ENCODE results near the gene SLC15A3.

SLC15A3 gene

DNA sequence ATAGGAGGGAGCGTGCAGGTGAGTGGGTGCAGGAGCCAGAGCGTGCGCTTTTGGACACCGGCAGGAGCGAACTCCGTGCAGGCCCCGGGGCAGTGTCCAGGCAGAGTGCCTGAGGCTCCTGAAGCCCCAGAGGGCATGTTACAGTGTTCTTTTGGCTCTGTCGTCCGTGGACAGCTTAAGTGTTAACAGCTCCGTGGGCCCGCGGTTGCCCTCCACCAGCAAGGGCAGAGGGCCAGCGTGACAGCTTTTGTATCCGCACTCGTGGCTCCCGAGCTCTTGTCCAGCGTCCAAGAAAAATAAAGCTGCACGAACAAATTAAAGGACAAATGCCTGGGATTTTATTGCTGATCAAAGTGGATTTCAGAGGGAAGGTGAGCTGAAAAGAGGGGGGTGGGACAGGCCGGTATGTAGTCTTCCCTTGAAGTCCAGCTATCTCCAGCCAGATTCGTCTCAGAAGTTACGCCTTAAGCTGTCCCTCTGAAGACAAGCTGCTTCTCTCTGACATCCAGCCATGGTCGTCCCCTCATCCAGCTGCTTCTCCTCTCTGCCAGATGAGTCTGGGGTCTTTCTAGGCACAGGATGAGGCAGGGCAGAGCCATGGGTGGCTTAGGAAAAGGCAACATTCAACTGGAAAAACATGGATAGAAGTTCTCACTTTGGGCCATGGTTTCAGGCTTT, 39.0 kb downstream of the SLC15A3 start:
- peak overlapping the region; percentile 98 for H3K27ac ChIP-seq (ENCODE audit: low read length)
- H3K79me2 ChIP-seq (ENCODE audit: insufficient read depth, low read length): peaks cover 43% of the 10 kb centered on the region
- no peak for TF ChIP-seq EZH2 (IDR thresholded peaks at IDR 0.05; ENCODE audit: borderline replicate concordance, low read depth, low read length, severe bottlenecking)
- TF ChIP-seq, protein P1, sequence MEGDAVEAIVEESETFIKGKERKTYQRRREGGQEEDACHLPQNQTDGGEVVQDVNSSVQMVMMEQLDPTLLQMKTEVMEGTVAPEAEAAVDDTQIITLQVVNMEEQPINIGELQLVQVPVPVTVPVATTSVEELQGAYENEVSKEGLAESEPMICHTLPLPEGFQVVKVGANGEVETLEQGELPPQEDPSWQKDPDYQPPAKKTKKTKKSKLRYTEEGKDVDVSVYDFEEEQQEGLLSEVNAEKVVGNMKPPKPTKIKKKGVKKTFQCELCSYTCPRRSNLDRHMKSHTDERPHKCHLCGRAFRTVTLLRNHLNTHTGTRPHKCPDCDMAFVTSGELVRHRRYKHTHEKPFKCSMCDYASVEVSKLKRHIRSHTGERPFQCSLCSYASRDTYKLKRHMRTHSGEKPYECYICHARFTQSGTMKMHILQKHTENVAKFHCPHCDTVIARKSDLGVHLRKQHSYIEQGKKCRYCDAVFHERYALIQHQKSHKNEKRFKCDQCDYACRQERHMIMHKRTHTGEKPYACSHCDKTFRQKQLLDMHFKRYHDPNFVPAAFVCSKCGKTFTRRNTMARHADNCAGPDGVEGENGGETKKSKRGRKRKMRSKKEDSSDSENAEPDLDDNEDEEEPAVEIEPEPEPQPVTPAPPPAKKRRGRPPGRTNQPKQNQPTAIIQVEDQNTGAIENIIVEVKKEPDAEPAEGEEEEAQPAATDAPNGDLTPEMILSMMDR (IDR thresholded peaks at IDR 0.05; ENCODE audit: borderline replicate concordance, extremely low read depth, low read length, poor library complexity, severe bottlenecking): no peak
- no peaks in the 10 kb centered on the region for H3K27me3 ChIP-seq (ENCODE audit: insufficient read depth, low read length, poor library complexity)
- H3K4me1 ChIP-seq (ENCODE audit: insufficient read depth, low read length): peaks cover 36% of the 10 kb centered on the region
- peak overlapping the region in 1 of 2 experiments; percentile 89; a peak in 3 of 4 replicates for H3K4me3 ChIP-seq (ENCODE audit: low read depth in 1 of 2, low read length in 2 of 2)
- ATAC-seq (ENCODE audit: insufficient read depth, low read depth): no peak
- H3K36me3 ChIP-seq (ENCODE audit: insufficient read depth, low read length): peaks cover 8% of the 10 kb centered on the region
- peak overlapping the region; percentile 93 for H2AFZ ChIP-seq (ENCODE audit: low read depth, low read length)
- no peaks in the 10 kb centered on the region for H3K9me3 ChIP-seq (ENCODE audit: insufficient read depth, low read length, severe bottlenecking)
- no peak for DNase-seq
- peak overlapping the region; percentile 84 for H3K9ac ChIP-seq (ENCODE audit: low read depth, low read length)
- peaks cover 31% of the 10 kb centered on the region for H4K20me1 ChIP-seq (ENCODE audit: insufficient read depth, low read length)
- H3K4me2 ChIP-seq (ENCODE audit: insufficient read depth, low read length): peak overlapping the region; percentile 96

DNA sequence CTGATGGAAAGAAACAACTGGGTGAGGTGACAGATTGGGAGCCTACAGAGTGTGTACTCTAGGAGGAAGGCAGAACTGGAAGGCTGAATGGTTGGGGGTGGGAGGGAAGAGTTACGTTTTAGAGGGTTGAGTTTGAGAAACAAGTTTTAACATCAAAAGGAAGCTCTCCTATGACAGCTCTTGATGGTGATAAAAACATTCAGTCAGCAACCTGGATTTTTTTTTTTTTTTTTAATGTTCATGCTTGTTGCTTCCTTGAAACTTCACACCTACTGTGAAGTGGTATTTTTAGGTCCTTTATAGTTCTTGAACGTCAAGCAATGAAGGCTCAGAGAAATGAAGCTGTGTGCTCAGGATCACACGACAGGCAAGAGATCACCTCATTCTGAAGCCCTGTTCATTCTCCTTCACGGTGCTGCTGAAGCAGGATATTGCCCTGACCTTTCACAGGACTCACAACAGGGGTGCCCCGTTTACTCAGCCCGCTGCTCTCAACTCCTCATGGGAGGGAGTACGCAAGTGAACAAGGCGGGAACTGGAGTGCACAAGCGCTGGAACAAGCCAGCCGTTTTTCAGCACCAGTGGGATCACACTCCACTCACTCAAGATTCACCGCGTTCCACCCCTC, 39.6 kb downstream of the SLC15A3 start:
- Histone ChIP-seq H2AFZ (ENCODE audit: low read depth, low read length) (peak overlapping the region; percentile 93; the same call in 1 of the 2 replicates), H3K9ac (ENCODE audit: low read depth, low read length) (peak overlapping the region; percentile 84; the same call in 1 of the 2 replicates), H3K4me1 (ENCODE audit: insufficient read depth, low read length) (peaks cover 40% of the 10 kb centered on the region), H3K27me3 (ENCODE audit: insufficient read depth, low read length, poor library complexity) (no peaks in the 10 kb centered on the region), H3K4me3 (ENCODE audit: low read depth in 1 of 2, low read length in 2 of 2) (no peak overlapping the region), H3K4me2 (ENCODE audit: insufficient read depth, low read length) (no peak overlapping the region), H4K20me1 (ENCODE audit: insufficient read depth, low read length) (peaks cover 27% of the 10 kb centered on the region), H3K27ac (ENCODE audit: low read length) (no peak overlapping the region), H3K79me2 (ENCODE audit: insufficient read depth, low read length) (peaks cover 36% of the 10 kb centered on the region), H3K36me3 (ENCODE audit: insufficient read depth, low read length) (peaks cover 8% of the 10 kb centered on the region), H3K9me3 (ENCODE audit: insufficient read depth, low read length, severe bottlenecking) (no peaks in the 10 kb centered on the region)
- DNase-seq (no peak), ATAC-seq (ENCODE audit: insufficient read depth, low read depth) (no peak)
- TF ChIP-seq, protein P1 (IDR thresholded peaks at IDR 0.05; ENCODE audit: borderline replicate concordance, extremely low read depth, low read length, poor library complexity, severe bottlenecking): no peak
- no peak for TF ChIP-seq EZH2 (IDR thresholded peaks at IDR 0.05; ENCODE audit: borderline replicate concordance, low read depth, low read length, severe bottlenecking)

DNA sequence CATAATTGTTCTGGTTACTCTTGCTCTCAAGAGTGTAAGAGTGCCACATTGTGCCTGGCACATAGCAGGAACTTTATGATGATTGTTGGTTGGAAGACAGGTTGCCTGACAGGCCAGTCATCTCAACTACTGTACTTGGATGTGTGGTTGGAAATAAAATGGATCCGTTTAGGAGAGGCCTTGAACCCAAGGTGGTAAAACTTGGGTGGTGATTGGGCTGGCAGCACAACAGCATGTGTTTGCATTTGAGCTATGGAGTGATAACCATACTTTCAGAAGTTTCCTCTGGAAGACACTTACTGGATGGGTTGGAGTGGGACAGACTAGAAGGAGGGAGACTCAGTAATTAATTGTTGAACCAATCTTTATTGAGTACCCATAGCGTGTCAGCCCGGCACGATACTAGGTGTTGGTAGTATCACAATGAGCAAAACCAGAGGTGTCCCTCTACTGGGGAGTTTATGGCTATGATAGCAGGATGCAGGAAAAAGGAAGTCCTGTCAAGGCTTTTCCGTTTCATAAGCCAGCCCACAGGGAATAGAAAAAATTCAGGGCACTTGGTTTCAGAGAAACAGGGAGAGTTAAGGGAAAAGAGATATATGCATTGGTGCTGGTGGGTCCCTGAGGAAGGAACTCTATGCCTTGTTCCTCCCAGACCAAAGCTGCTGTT, 41.1 kb downstream of the SLC15A3 start:
- peaks cover 15% of the 10 kb centered on the region for H4K20me1 ChIP-seq (ENCODE audit: insufficient read depth, low read length)
- H3K9ac ChIP-seq (ENCODE audit: low read depth, low read length): no peak overlapping the region
- H3K4me2 ChIP-seq (ENCODE audit: insufficient read depth, low read length): no peak overlapping the region
- no peak for DNase-seq
- TF ChIP-seq, protein P1 (IDR thresholded peaks at IDR 0.05; ENCODE audit: borderline replicate concordance, extremely low read depth, low read length, poor library complexity, severe bottlenecking): no peak
- no peak for TF ChIP-seq EZH2 (IDR thresholded peaks at IDR 0.05; ENCODE audit: borderline replicate concordance, low read depth, low read length, severe bottlenecking)
- H3K4me3 ChIP-seq (ENCODE audit: low read depth in 1 of 2, low read length in 2 of 2): no peak overlapping the region
- peaks cover 26% of the 10 kb centered on the region for H3K79me2 ChIP-seq (ENCODE audit: insufficient read depth, low read length)
- H3K27ac ChIP-seq (ENCODE audit: low read length): no peak overlapping the region
- no peak overlapping the region for H2AFZ ChIP-seq (ENCODE audit: low read depth, low read length)
- H3K4me1 ChIP-seq (ENCODE audit: insufficient read depth, low read length): peaks cover 34% of the 10 kb centered on the region
- peaks cover 2% of the 10 kb centered on the region for H3K36me3 ChIP-seq (ENCODE audit: insufficient read depth, low read length)
- no peaks in the 10 kb centered on the region for H3K27me3 ChIP-seq (ENCODE audit: insufficient read depth, low read length, poor library complexity)
- no peaks in the 10 kb centered on the region for H3K9me3 ChIP-seq (ENCODE audit: insufficient read depth, low read length, severe bottlenecking)
- no peak for ATAC-seq (ENCODE audit: insufficient read depth, low read depth)

Data from DND-41 (cell line).